Naive thymus-derived CD8-positive, alpha-beta T cell (primary cell): Measurements from ENCODE around the gene GSTM1. TPM values are rescaled to one million over a fixed set of nuclear protein-coding genes. Genes with fewer than 3 reads are reported as not detected.
"Not testable (repeated sequence)": the region's sequence is repeated elsewhere in the genome, so short reads cannot be mapped to it uniquely, and the experiment has no call there.

Source experiments
- ATAC-seq, 2 donors: fragments of 150-1000 bp; cut with Tn5 transposase in 1 of 2; sonication (Bioruptor Pico), chemical (Tn5 transposase) in 1 of 2; 1 replicate in 1 of 2; 2 replicates in 1 of 2; pipeline ENCODE4 v1.10.0; 2021; ENCODE audit warnings: mild to moderate bottlenecking in 2 of 2, moderate library complexity in 2 of 2
- POLR2A ChIA-PET: fragments of 350-600 bp; sonication (Branson Sonifier 250); formaldehyde crosslinking; loops from one replicate; lab custom pipeline; 2021; ENCODE audit warnings: antibody characterized with exemption; lab: Charles Lee
- DNase-seq, 10 donors: peaks; one replicate each; pipeline versions ENCODE4 v3.0.0 to v3.0.0-alpha.2; 2020 to 2022
- H3K27ac Mint-ChIP-seq, 10 donors: one replicate each; pipeline ENCODE4 v1.8.0; 2020 to 2022; ENCODE audit warnings: mild to moderate bottlenecking in 10 of 10, mixed read lengths in 10 of 10, moderate library complexity in 4 of 10, inconsistent platforms in 1 of 10
- H3K27me3 Mint-ChIP-seq, 5 donors: one replicate each; pipeline ENCODE4 v1.8.0; 2021 to 2022; ENCODE audit warnings: mixed read lengths in 5 of 5
- H3K36me3 Mint-ChIP-seq, 3 donors: one replicate each; pipeline ENCODE4 v1.8.0; 2020 to 2022; ENCODE audit warnings: mixed read lengths in 3 of 3, mild to moderate bottlenecking in 2 of 3, inconsistent platforms in 1 of 3
- H3K4me1 Mint-ChIP-seq, 4 donors: one replicate each; pipeline ENCODE4 v1.8.0; 2021 to 2022; ENCODE audit warnings: mixed read lengths in 4 of 4
- H3K4me3 Mint-ChIP-seq, 10 donors: one replicate each; pipeline ENCODE4 v1.8.0; 2020 to 2022; ENCODE audit warnings: mild to moderate bottlenecking in 10 of 10, mixed read lengths in 10 of 10, moderate library complexity in 6 of 10, inconsistent platforms in 1 of 10
- H3K9me3 Mint-ChIP-seq, 9 donors: one replicate each; pipeline ENCODE4 v1.8.0; 2020 to 2022; ENCODE audit warnings: mixed read lengths in 9 of 9, mild to moderate bottlenecking in 3 of 9, inconsistent platforms in 1 of 9, moderate library complexity in 1 of 9
- polyA plus RNA-seq, 3 donors: library from polyadenylated mRNA; unstranded; fragments of 300-500 nt; fragmentation: Illumina TruSeq; gene quantifications; one replicate each; pipeline ENCODE4 v1.2.3, GENCODE V29; 2021
- total RNA-seq, 8 experiments: library from RNA in 2 of 8; stranded (reverse) in 2 of 8; gene quantifications; one replicate each; pipeline ENCODE4 v1.2.3 and lab custom pipeline; 2021 to 2026

The GSTM1 gene
- total and polyA plus RNA-seq, 5 experiments from 2014 or later, result 0.38 to 62.0 (median 54.7) TPM; not detected in 2

- ATAC-seq, H3K27ac Mint-ChIP-seq, POLR2A ChIA-PET, H3K4me1 Mint-ChIP-seq, DNase-seq, H3K4me3 Mint-ChIP-seq: not testable (repeated sequence)
- Mint-ChIP-seq H3K27me3 (peaks cover 3 to 15% (median 11%) of the 10 kb centered on the region in 5 donors), H3K9me3 (peaks cover 0 to 22% (median 10%) of the 10 kb centered on the region in 9 donors), H3K36me3 (peaks cover 3 to 30% (median 4%) of the 10 kb centered on the region in 3 donors)
Measured at GRCh38 chr1:109709822-109710221, 22.2 kb downstream of the GSTM1 start.

- H3K27ac Mint-ChIP-seq, result peak within 1 kb of the TSS in 1 of 10 donors; percentile 92
- peak within 1 kb of the TSS in 5 of 10 donors; percentile 18 to 88 (median 63) for H3K4me3 Mint-ChIP-seq
- peaks cover 3 to 30% (median 4%) of the 10 kb centered on the region in 3 donors for H3K36me3 Mint-ChIP-seq
- peak in 3 of 10 donors; percentile 11 to 28 (median 16) for DNase-seq
- peaks cover 0 to 22% (median 10%) of the 10 kb centered on the region in 9 donors for H3K9me3 Mint-ChIP-seq
- peaks cover 3 to 18% (median 14%) of the 10 kb centered on the region in 5 donors for H3K27me3 Mint-ChIP-seq
- ATAC-seq, result peak; percentile 60 to 72
- H3K4me1 Mint-ChIP-seq, POLR2A ChIA-PET: not testable (repeated sequence)
Measured at GRCh38 chr1:109711593-109712320, 24.1 kb downstream of the GSTM1 start, which contains the start of gene GSTM5. Gene GSTM5 (plus strand): TSS chr1:109712251. CDS start chr1:109712313, 62 bp downstream.

- Mint-ChIP-seq H3K4me1 (peaks cover 0 to 3% (median 3%) of the 10 kb centered on the region in 4 donors), H3K36me3 (peaks cover 3 to 24% (median 4%) of the 10 kb centered on the region in 3 donors), H3K4me3 (peak overlapping the region in 4 of 10 donors; percentile 18 to 81 (median 48)), H3K27ac (no peak overlapping the region), H3K27me3 (peaks cover 3 to 18% (median 14%) of the 10 kb centered on the region in 5 donors), H3K9me3 (peaks cover 0 to 22% (median 10%) of the 10 kb centered on the region in 9 donors)
- POLR2A ChIA-PET, result no interaction called here
- ATAC-seq (no peak), DNase-seq (no peak)
Measured at GRCh38 chr1:109712321-109712864, 24.8 kb downstream of the GSTM1 start.

GRCh38 chr1:109713636-109714035 lies 26.0 kb downstream of the GSTM1 start:
- DNase-seq, result no peak
- peaks cover 5 to 26% (median 18%) of the 10 kb centered on the region in 5 donors for H3K27me3 Mint-ChIP-seq
- POLR2A ChIA-PET, result no interaction called here

GRCh38 chr1:109714661-109715372 lies 27.2 kb downstream of the GSTM1 start:
- ATAC-seq, result no peak
- POLR2A ChIA-PET, result no interaction called here
- Mint-ChIP-seq H3K4me3 (no peak overlapping the region), H3K4me1 (peaks cover 0 to 3% (median 3%) of the 10 kb centered on the region in 4 donors), H3K9me3 (peaks cover 0 to 2% (median 0%) of the 10 kb centered on the region in 9 donors), H3K27ac (peak overlapping the region in 1 of 10 donors; percentile 2), H3K36me3 (peaks cover 0 to 1% (median 0%) of the 10 kb centered on the region in 3 donors), H3K27me3 (peaks cover 2 to 26% (median 18%) of the 10 kb centered on the region in 5 donors)
- DNase-seq, result no peak

More at GRCh38 chr1:109713636-109714035, 26.0 kb downstream of the GSTM1 start:
- Mint-ChIP-seq H3K4me1 (peaks cover 0 to 3% (median 3%) of the 10 kb centered on the region in 4 donors), H3K27ac (no peak overlapping the region), H3K9me3 (peaks cover 0 to 12% (median 7%) of the 10 kb centered on the region in 9 donors), H3K36me3 (peaks cover 0 to 12% (median 3%) of the 10 kb centered on the region in 3 donors), H3K4me3 (no peak overlapping the region)
- no peak for ATAC-seq

- DNase-seq, result no peak
- Mint-ChIP-seq H3K27me3 (peaks cover 2 to 26% (median 18%) of the 10 kb centered on the region in 5 donors), H3K27ac (no peak overlapping the region)
Measured at GRCh38 chr1:109716121-109716520, 28.5 kb downstream of the GSTM1 start.

GRCh38 chr1:109716570-109717090 lies 29.0 kb downstream of the GSTM1 start:
- Mint-ChIP-seq H3K27ac (peak overlapping the region in 1 of 10 donors; percentile 28), H3K36me3 (no peaks in the 10 kb centered on the region), H3K4me3 (no peak overlapping the region), H3K9me3 (no peaks in the 10 kb centered on the region), H3K27me3 (peaks cover 2 to 26% (median 18%) of the 10 kb centered on the region in 5 donors), H3K4me1 (peaks cover 0 to 3% (median 3%) of the 10 kb centered on the region in 4 donors)
- POLR2A ChIA-PET, result no interaction called here
- ATAC-seq (no peak), DNase-seq (no peak)

More at GRCh38 chr1:109716121-109716520, 28.5 kb downstream of the GSTM1 start:
- H3K36me3 Mint-ChIP-seq, result no peaks in the 10 kb centered on the region
- H3K4me1 Mint-ChIP-seq, result peaks cover 0 to 3% (median 3%) of the 10 kb centered on the region in 4 donors
- POLR2A ChIA-PET, result no interaction called here
- no peaks in the 10 kb centered on the region for H3K9me3 Mint-ChIP-seq
- no peak overlapping the region for H3K4me3 Mint-ChIP-seq
- no peak for ATAC-seq

GRCh38 chr1:109717729-109718128 lies 30.1 kb downstream of the GSTM1 start:
- POLR2A ChIA-PET, result no interaction called here
- Mint-ChIP-seq H3K27ac (peak overlapping the region in 1 of 10 donors; percentile 45), H3K9me3 (no peaks in the 10 kb centered on the region), H3K4me3 (no peak overlapping the region), H3K4me1 (peaks cover 0 to 1% (median 0%) of the 10 kb centered on the region in 4 donors), H3K36me3 (no peaks in the 10 kb centered on the region), H3K27me3 (peaks cover 2 to 26% (median 18%) of the 10 kb centered on the region in 5 donors)
- DNase-seq (no peak), ATAC-seq (no peak)

GRCh38 chr1:109718495-109718894 lies 30.9 kb downstream of the GSTM1 start:
- no peak overlapping the region for H3K27ac Mint-ChIP-seq
- no peak for ATAC-seq
- no peak overlapping the region for H3K4me3 Mint-ChIP-seq
- no peaks in the 10 kb centered on the region for H3K36me3 Mint-ChIP-seq
- peaks cover 0 to 1% (median 0%) of the 10 kb centered on the region in 4 donors for H3K4me1 Mint-ChIP-seq
- H3K9me3 Mint-ChIP-seq, result no peaks in the 10 kb centered on the region
- H3K27me3 Mint-ChIP-seq, result peaks cover 2 to 26% (median 15%) of the 10 kb centered on the region in 5 donors
- no peak for DNase-seq
- POLR2A ChIA-PET, result no interaction called here

GRCh38 chr1:109719337-109719837 lies 31.8 kb downstream of the GSTM1 start:
- DNase-seq (no peak), ATAC-seq (no peak)
- Mint-ChIP-seq H3K27me3 (peaks cover 2 to 18% (median 7%) of the 10 kb centered on the region in 5 donors), H3K9me3 (no peaks in the 10 kb centered on the region), H3K4me3 (no peak overlapping the region), H3K36me3 (no peaks in the 10 kb centered on the region), H3K4me1 (peaks cover 0 to 1% (median 0%) of the 10 kb centered on the region in 4 donors), H3K27ac (no peak overlapping the region)
- POLR2A ChIA-PET, result no interaction called here

- POLR2A ChIA-PET, result interaction anchor here (1.0 kb wide), 1 partner anchor 53 kb away, joined by 3 read pairs; the partner anchor contains the start of gene GSTM2
- no peak overlapping the region for H3K27ac Mint-ChIP-seq
- peaks cover 0 to 12% (median 2%) of the 10 kb centered on the region in 5 donors for H3K27me3 Mint-ChIP-seq
- ATAC-seq, result no peak
- no peak overlapping the region for H3K4me3 Mint-ChIP-seq
- no peak for DNase-seq
- H3K9me3 Mint-ChIP-seq, result no peaks in the 10 kb centered on the region
- no peaks in the 10 kb centered on the region for H3K36me3 Mint-ChIP-seq
- H3K4me1 Mint-ChIP-seq, result no peaks in the 10 kb centered on the region
Measured at GRCh38 chr1:109721042-109721441, 33.4 kb downstream of the GSTM1 start.

- ATAC-seq, result no peak
- Mint-ChIP-seq H3K9me3 (no peaks in the 10 kb centered on the region), H3K27ac (no peak overlapping the region), H3K4me3 (no peak overlapping the region), H3K36me3 (no peaks in the 10 kb centered on the region), H3K27me3 (peaks cover 0 to 12% (median 2%) of the 10 kb centered on the region in 5 donors), H3K4me1 (no peaks in the 10 kb centered on the region)
- DNase-seq, result no peak
- POLR2A ChIA-PET, result interaction anchor here (0.6 to 1.0 kb wide), 2 partner anchors 54 kb away, joined by 3 to 4 read pairs; partner anchors contain the start of gene GSTM2
Measured at GRCh38 chr1:109721971-109722370, 34.4 kb downstream of the GSTM1 start.
